Pancreas (tissue), 10 donors: ENCODE measurements around the gene GPS2. TPM values are rescaled to one million over a fixed set of nuclear protein-coding genes. Genes with fewer than 3 reads are reported as not detected.

Source experiments
- ATAC-seq, 4 donors: fragments of 200-7000 bp; cut with Tn5 transposase; one replicate each; pipeline versions ENCODE4 v1.8.0 to v1.9.1; 2020; ENCODE audit warnings: mild to moderate bottlenecking in 4 of 4, moderate library complexity in 4 of 4
- DNase-seq, 6 donors: peaks; one replicate each; pipeline ENCODE4 v3.0.0-alpha.2; 2020
- FAIRE-seq: peaks from 2 replicates; lab custom pipeline; 2012; peaks lifted over from hg19 to GRCh38; lab: Jason Lieb, UNC
- H3K27ac ChIP-seq, 4 donors: fragments of 200-600 bp; sonication (generic); 1 replicate in 3 of 4; 2 replicates in 1 of 4; pipeline versions ENCODE4 v1.5.0 to v1.8.0; 2020
- H3K27me3 ChIP-seq, 4 donors: fragments of 200-600 bp; one replicate each; pipeline ENCODE4 v1.8.0; 2021
- H3K36me3 ChIP-seq, 3 donors: fragments of 200-600 bp; sonication (generic) in 1 of 3; one replicate each; pipeline versions ENCODE4 v1.5.0 to v1.8.0; 2020 to 2021
- H3K4me1 ChIP-seq, 3 donors: fragments of 200-600 bp; one replicate each; pipeline ENCODE4 v1.8.0; 2021
- H3K4me3 ChIP-seq, 4 donors: fragments of 200-600 bp; sonication (generic) in 2 of 4; one replicate each; pipeline versions ENCODE4 v1.5.0 to v1.8.0; 2020 to 2021
- H3K9me3 ChIP-seq, 4 donors: fragments of 200-600 bp; one replicate each; pipeline ENCODE4 v1.8.0; 2021
- CTCF ChIP-seq, 4 donors: fragments of 200-600 bp; sonication (generic) in 3 of 4; IDR thresholded peaks; one replicate each; pipeline versions ENCODE4 v1.5.0 to v1.8.0; 2021; ENCODE audit warnings: antibody characterized with exemption in 4 of 4
- WGBS, 2 donors: extraction: QIAGEN DNeasy Blood & Tissue Kit; methylation state at CpG; one replicate each; pipeline ENCODE4 v1.1.7; 2013; 5-methylcytosine and 5-hydroxymethylcytosine counted together
- intact Hi-C, 3 donors: fragments of 100-400 bp; cut with DNase I; formaldehyde crosslinking; loops; one replicate each; pipeline versions ENCODE4 v1.11.1 to v1.14.2; 2022
- polyA plus RNA-seq, 2 donors: library from polyadenylated mRNA; stranded (reverse); fragments of 200-250 nt; gene quantifications; one replicate each; pipeline ENCODE4 v1.2.3, GENCODE V29; 2013
- total RNA-seq, 6 donors: library from RNA; stranded (reverse); fragmentation: NEBNext Ultra II Directional in 4 of 6; extraction: Animal tissue kit (Norgen Biotek cat#: 25700) in 4 of 6; gene quantifications; one replicate each; pipeline versions ENCODE4 v1.2.1 to v1.2.4, GENCODE V29; 2021 to 2023
- donor health status: healthy with polysubstance abuse.
- donor health status: DM: no; HTN: no; CAD: no; lungs with moderate emphysema.
- donor health status: DM: no; HTN: no; CAD: no.
- donor health status: control.
- donor health status: control.
- donor health status: Bipolar disorder and iron deficiency.
- donor health status: DM: yes; HTN: yes; CAD: no.
- donor health status: DM: no; HTN: no; CAD: no.
- donor health status: DM: no; HTN: no; CAD: no.
- donor health status: DM: yes; HTN: yes; CAD: no.

GPS2 gene
- total and polyA plus RNA-seq, 8 donors, result 22.1 to 101 (median 30.6) TPM

GRCh38 chr17:7348478-7349242 is 33.5 kb upstream of the GPS2 start:
- DNase-seq, result peak in 3 of 6 donors; percentile 43 to 83 (median 63)
- intact Hi-C loops, result loop anchor here in 1 of 3 donors (5.0 kb wide), 1 partner anchor 71 kb away; no protein-coding TSS in a partner anchor

GRCh38 chr17:7347630-7348477 is 32.7 kb upstream of the GPS2 start:
- Histone ChIP-seq H3K9me3 (no peaks in the 10 kb centered on the region), H3K27me3 (no peaks in the 10 kb centered on the region), H3K27ac (no peak overlapping the region), H3K4me1 (peaks cover 4 to 13% (median 7%) of the 10 kb centered on the region in 3 donors), H3K36me3 (no peaks in the 10 kb centered on the region), H3K4me3 (no peak overlapping the region)
- WGBS, 2 donors, result 47 to 55% methylated on average over 17 to 19 of the region's 19 CpGs
- TF ChIP-seq CTCF (IDR thresholded peaks at IDR 0.05), result no peak
- intact Hi-C loops, result loop anchor here in 1 of 3 donors (5.0 kb wide), 1 partner anchor 71 kb away; no protein-coding TSS in a partner anchor
- no peak for ATAC-seq
- FAIRE-seq, result no peak
- DNase-seq, result no peak

More at GRCh38 chr17:7348478-7349242, 33.5 kb upstream of the GPS2 start:
- Histone ChIP-seq H3K4me1 (peaks cover 7 to 21% (median 8%) of the 10 kb centered on the region in 3 donors), H3K9me3 (no peaks in the 10 kb centered on the region), H3K27ac (no peak overlapping the region), H3K36me3 (no peaks in the 10 kb centered on the region), H3K4me3 (no peak overlapping the region), H3K27me3 (no peaks in the 10 kb centered on the region)
- no peak for ATAC-seq
- 54 to 55% methylated on average over 19 of the region's 19 CpGs for WGBS, 2 donors
- FAIRE-seq, result no peak
- no peak for TF ChIP-seq CTCF (IDR thresholded peaks at IDR 0.05)

GRCh38 chr17:7346761-7347614 is 31.8 kb upstream of the GPS2 start:
- ATAC-seq (no peak), FAIRE-seq (no peak), DNase-seq (peak in 1 of 6 donors; percentile 46)
- intact Hi-C loops, result loop anchor here in 1 of 3 donors (5.0 kb wide), 1 partner anchor 70 kb away; no protein-coding TSS in a partner anchor
- H3K27me3 ChIP-seq, result no peaks in the 10 kb centered on the region
- no peaks in the 10 kb centered on the region for H3K9me3 ChIP-seq
- H3K4me1 ChIP-seq, result peaks cover 0 to 9% (median 7%) of the 10 kb centered on the region in 3 donors
- WGBS, 2 donors, result 46 to 56% methylated on average over 18 of the region's 18 CpGs
- H3K4me3 ChIP-seq, result no peak overlapping the region
- no peaks in the 10 kb centered on the region for H3K36me3 ChIP-seq
- no peak overlapping the region for H3K27ac ChIP-seq
- no peak for TF ChIP-seq CTCF (IDR thresholded peaks at IDR 0.05)

GRCh38 chr17:7343250-7343649 is 28.1 kb upstream of the GPS2 start:
- TF ChIP-seq CTCF (IDR thresholded peaks at IDR 0.05), result no peak
- 38 to 51% methylated on average over 15 of the region's 15 CpGs for WGBS, 2 donors
- Histone ChIP-seq H3K36me3 (no peaks in the 10 kb centered on the region), H3K4me3 (no peak overlapping the region), H3K4me1 (no peaks in the 10 kb centered on the region), H3K9me3 (no peaks in the 10 kb centered on the region), H3K27ac (no peak overlapping the region), H3K27me3 (no peaks in the 10 kb centered on the region)
- intact Hi-C loops, result no loop called here
- FAIRE-seq, result no peak
- DNase-seq, result no peak
- ATAC-seq, result no peak
